DMS53 treated with DMSO at 0.1 percent for 48 hours (cell line): Measurements from ENCODE around the gene LUC7L.
"Not testable (repeated sequence)": the region's sequence is repeated elsewhere in the genome, so short reads cannot be mapped to it uniquely, and the experiment has no call there.

ENCODE experiments used
- DNase-seq: peaks from one replicate; lab custom pipeline; 2025; ENCODE audit not compliant: unreplicated experiment; lab: John Stamatoyannopoulos, UW

Gene LUC7L

DNA sequence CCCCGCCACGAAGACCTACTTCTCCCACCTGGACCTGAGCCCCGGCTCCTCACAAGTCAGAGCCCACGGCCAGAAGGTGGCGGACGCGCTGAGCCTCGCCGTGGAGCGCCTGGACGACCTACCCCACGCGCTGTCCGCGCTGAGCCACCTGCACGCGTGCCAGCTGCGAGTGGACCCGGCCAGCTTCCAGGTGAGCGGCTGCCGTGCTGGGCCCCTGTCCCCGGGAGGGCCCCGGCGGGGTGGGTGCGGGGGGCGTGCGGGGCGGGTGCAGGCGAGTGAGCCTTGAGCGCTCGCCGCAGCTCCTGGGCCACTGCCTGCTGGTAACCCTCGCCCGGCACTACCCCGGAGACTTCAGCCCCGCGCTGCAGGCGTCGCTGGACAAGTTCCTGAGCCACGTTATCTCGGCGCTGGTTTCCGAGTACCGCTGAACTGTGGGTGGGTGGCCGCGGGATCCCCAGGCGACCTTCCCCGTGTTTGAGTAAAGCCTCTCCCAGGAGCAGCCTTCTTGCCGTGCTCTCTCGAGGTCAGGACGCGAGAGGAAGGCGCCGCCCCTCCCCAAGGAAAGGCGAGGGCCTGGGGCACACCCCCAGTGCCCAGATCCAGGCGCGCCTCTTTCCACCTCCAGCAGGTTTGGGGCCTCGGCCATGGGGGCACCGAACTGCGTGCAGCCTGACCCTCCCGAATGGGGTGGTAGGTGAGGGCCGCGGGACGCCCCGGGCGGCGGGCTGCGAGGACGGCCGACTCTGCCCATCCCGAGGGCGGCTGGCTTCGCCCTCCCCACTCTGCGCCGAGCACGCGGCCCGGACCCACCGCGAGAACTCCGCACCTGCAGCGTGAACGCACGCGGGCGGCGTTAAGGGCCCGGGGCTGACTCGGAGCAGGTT is 48.3 kb downstream of the LUC7L start:
- DNase-seq: peak; percentile 33

DNA sequence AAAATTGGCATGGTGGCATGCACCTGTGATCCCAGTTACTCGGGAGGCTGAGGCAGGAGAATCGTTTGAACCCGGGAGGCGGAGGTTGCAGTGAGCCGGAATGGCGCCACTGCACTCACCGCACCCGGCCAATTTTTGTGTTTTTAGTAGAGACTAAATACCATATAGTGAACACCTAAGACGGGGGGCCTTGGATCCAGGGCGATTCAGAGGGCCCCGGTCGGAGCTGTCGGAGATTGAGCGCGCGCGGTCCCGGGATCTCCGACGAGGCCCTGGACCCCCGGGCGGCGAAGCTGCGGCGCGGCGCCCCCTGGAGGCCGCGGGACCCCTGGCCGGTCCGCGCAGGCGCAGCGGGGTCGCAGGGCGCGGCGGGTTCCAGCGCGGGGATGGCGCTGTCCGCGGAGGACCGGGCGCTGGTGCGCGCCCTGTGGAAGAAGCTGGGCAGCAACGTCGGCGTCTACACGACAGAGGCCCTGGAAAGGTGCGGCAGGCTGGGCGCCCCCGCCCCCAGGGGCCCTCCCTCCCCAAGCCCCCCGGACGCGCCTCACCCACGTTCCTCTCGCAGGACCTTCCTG is 49.1 kb downstream of the LUC7L start, which contains the start of gene HBQ1:
Gene HBQ1 (plus strand): TSS at position 359 of the 575 bp plus-strand sequence. CDS start 28 bp downstream, at position 387.
- no peak for DNase-seq

DNA sequence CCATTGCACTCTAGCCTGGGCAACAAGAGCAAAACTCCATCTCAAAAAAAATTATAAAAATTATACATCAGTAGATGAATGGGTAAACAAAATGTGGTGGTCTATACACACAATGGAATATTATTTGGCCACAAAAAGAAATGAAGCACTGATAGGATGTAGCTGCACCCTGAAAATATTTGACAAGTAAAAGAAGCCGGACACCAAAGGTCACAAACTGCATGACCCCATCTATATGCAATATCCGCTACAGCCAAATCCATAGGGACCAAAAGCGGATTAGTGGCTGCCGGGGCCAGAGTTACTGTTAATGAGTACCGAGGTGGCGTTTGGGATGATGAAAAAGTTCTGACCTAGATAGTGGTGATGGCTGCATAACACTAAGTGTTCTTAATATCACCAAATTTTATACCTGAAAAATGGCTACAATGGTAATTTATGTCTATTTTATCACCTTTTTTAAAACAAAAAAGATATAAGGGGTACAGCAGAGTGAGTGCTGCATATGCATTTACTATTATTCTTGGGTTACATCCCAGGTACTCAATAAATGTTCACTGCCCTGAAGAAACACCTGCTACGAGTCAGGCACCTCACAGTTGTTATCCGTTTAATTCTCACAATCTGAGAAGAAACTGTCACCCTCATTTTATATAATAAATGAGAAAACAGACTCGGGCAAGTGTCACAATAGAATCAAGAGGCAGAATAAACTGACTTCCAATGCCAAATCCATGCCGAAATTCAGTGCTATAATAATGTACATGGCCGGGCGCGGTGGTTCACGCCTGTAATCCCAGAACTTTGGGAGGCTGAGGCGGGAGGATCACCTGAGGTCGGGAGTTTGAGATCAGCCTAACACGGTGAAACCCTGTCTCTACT is 49.8 kb downstream of the LUC7L start:
- DNase-seq: no peak

DNA sequence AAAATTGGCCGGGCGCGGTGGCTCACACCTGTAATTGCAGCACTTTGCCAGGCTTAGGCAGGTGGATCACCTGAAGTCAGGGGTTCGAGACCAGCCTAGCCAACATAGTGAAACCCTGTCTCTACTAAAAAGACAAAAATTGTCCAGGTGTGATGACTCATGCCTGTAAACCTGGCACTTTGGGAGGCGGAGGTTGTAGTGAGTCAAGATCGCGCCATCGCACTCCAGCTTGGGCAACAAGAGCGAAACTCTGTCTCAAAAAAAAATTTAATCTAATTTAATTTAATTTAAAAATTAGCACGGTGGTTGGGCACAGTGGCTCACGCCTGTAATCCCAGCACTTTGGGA is 50.6 kb downstream of the LUC7L start:
- no peak for DNase-seq

DNA sequence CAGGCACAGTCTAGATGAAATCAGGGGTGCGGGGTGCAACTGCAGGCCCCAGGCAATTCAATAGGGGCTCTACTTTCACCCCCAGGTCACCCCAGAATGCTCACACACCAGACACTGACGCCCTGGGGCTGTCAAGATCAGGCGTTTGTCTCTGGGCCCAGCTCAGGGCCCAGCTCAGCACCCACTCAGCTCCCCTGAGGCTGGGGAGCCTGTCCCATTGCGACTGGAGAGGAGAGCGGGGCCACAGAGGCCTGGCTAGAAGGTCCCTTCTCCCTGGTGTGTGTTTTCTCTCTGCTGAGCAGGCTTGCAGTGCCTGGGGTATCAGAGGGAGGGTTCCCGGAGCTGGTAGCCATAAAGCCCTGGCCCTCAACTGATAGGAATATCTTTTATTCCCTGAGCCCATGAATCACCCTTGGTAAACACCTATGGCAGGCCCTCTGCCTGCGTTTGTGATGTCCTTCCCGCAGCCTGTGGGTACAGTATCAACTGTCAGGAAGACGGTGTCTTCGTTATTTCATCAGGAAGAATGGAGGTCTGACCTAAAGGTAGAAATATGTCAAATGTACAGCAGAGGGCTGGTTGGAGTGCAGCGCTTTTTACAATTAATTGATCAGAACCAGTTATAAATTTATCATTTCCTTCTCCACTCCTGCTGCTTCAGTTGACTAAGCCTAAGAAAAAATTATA is 51.1 kb downstream of the LUC7L start:
- DNase-seq: peak; percentile 6

DNA sequence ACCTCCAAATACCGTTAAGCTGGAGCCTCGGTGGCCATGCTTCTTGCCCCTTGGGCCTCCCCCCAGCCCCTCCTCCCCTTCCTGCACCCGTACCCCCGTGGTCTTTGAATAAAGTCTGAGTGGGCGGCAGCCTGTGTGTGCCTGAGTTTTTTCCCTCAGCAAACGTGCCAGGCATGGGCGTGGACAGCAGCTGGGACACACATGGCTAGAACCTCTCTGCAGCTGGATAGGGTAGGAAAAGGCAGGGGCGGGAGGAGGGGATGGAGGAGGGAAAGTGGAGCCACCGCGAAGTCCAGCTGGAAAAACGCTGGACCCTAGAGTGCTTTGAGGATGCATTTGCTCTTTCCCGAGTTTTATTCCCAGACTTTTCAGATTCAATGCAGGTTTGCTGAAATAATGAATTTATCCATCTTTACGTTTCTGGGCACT is 51.8 kb downstream of the LUC7L start:
- DNase-seq: peak; percentile 96

DNA sequence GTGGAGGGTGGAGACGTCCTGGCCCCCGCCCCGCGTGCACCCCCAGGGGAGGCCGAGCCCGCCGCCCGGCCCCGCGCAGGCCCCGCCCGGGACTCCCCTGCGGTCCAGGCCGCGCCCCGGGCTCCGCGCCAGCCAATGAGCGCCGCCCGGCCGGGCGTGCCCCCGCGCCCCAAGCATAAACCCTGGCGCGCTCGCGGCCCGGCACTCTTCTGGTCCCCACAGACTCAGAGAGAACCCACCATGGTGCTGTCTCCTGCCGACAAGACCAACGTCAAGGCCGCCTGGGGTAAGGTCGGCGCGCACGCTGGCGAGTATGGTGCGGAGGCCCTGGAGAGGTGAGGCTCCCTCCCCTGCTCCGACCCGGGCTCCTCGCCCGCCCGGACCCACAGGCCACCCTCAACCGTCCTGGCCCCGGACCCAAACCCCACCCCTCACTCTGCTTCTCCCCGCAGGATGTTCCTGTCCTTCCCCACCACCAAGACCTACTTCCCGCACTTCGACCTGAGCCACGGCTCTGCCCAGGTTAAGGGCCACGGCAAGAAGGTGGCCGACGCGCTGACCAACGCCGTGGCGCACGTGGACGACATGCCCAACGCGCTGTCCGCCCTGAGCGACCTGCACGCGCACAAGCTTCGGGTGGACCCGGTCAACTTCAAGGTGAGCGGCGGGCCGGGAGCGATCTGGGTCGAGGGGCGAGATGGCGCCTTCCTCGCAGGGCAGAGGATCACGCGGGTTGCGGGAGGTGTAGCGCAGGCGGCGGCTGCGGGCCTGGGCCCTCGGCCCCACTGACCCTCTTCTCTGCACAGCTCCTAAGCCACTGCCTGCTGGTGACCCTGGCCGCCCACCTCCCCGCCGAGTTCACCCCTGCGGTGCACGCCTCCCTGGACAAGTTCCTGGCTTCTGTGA is 52.5 kb downstream of the LUC7L start, which contains the start of gene HBA1:
Gene HBA1 (plus strand): TSS at position 204 of the 906 bp plus-strand sequence. CDS start 37 bp downstream, at position 241.
- not testable (repeated sequence) for DNase-seq

DNA sequence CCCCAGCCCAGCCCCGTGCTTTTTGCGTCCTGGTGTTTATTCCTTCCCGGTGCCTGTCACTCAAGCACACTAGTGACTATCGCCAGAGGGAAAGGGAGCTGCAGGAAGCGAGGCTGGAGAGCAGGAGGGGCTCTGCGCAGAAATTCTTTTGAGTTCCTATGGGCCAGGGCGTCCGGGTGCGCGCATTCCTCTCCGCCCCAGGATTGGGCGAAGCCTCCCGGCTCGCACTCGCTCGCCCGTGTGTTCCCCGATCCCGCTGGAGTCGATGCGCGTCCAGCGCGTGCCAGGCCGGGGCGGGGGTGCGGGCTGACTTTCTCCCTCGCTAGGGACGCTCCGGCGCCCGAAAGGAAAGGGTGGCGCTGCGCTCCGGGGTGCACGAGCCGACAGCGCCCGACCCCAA is 53.2 kb downstream of the LUC7L start:
- DNase-seq: not testable (repeated sequence)

DNA sequence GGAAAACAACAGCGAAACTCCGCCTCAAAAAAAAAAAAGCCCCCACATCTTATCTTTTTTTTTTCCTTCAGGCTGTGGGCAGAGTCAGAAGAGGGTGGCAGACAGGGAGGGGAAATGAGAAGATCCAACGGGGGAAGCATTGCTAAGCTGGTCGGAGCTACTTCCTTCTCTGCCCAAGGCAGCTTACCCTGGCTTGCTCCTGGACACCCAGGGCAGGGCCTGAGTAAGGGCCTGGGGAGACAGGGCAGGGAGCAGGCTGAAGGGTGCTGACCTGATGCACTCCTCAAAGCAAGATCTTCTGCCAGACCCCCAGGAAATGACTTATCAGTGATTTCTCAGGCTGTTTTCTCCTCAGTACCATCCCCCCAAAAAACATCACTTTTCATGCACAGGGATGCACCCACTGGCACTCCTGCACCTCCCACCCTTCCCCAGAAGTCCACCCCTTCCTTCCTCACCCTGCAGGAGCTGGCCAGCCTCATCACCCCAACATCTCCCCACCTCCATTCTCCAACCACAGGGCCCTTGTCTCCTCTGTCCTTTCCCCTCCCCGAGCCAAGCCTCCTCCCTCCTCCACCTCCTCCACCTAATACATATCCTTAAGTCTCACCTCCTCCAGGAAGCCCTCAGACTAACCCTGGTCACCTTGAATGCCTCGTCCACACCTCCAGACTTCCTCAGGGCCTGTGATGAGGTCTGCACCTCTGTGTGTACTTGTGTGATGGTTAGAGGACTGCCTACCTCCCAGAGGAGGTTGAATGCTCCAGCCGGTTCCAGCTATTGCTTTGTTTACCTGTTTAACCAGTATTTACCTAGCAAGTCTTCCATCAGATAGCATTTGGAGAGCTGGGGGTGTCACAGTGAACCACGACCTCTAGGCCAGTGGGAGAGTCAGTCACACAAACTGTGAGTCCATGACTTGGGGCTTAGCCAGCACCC is 54.0 kb downstream of the LUC7L start:
- DNase-seq: no peak

DNA sequence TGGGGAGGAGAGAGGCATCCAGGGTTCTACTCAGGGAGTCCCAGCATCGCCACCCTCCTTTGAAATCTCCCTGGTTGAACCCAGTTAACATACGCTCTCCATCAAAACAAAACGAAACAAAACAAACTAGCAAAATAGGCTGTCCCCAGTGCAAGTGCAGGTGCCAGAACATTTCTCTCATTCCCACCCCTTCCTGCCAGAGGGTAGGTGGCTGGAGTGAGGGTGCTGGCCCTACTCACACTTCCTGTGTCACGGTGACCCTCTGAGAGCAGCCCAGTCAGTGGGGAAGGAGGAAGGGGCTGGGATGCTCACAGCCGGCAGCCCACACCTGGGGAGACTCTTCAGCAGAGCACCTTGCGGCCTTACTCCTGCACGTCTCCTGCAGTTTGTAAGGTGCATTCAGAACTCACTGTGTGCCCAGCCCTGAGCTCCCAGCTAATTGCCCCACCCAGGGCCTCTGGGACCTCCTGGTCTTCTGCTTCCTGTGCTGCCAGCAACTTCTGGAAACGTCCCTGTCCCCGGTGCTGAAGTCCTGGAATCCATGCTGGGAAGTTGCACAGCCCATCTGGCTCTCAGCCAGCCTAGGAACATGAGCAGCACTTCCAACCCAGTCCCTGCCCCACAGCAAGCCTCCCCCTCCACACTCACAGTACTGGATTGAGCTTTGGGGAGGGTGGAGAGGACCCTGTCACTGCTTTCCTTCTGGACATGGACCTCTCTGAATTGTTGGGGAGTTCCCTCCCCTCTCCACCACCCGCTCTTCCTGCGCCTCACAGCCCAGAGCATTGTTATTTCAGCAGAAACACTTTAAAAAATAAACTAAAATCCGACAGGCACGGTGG is 55.1 kb downstream of the LUC7L start:
- not testable (repeated sequence) for DNase-seq

DNA sequence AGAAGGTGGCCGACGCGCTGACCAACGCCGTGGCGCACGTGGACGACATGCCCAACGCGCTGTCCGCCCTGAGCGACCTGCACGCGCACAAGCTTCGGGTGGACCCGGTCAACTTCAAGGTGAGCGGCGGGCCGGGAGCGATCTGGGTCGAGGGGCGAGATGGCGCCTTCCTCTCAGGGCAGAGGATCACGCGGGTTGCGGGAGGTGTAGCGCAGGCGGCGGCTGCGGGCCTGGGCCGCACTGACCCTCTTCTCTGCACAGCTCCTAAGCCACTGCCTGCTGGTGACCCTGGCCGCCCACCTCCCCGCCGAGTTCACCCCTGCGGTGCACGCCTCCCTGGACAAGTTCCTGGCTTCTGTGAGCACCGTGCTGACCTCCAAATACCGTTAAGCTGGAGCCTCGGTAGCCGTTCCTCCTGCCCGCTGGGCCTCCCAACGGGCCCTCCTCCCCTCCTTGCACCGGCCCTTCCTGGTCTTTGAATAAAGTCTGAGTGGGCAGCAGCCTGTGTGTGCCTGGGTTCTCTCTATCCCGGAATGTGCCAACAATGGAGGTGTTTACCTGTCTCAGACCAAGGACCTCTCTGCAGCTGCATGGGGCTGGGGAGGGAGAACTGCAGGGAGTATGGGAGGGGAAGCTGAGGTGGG is 55.9 kb downstream of the LUC7L start:
- not testable (repeated sequence) for DNase-seq

DNA sequence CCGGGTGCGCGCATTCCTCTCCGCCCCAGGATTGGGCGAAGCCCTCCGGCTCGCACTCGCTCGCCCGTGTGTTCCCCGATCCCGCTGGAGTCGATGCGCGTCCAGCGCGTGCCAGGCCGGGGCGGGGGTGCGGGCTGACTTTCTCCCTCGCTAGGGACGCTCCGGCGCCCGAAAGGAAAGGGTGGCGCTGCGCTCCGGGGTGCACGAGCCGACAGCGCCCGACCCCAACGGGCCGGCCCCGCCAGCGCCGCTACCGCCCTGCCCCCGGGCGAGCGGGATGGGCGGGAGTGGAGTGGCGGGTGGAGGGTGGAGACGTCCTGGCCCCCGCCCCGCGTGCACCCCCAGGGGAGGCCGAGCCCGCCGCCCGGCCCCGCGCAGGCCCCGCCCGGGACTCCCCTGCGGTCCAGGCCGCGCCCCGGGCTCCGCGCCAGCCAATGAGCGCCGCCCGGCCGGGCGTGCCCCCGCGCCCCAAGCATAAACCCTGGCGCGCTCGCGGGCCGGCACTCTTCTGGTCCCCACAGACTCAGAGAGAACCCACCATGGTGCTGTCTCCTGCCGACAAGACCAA is 56.8 kb downstream of the LUC7L start, which contains the start of gene HBA2:
Gene HBA2 (plus strand): TSS at position 503 of the 568 bp plus-strand sequence. CDS start 37 bp downstream, at position 540.
- not testable (repeated sequence) for DNase-seq

DNA sequence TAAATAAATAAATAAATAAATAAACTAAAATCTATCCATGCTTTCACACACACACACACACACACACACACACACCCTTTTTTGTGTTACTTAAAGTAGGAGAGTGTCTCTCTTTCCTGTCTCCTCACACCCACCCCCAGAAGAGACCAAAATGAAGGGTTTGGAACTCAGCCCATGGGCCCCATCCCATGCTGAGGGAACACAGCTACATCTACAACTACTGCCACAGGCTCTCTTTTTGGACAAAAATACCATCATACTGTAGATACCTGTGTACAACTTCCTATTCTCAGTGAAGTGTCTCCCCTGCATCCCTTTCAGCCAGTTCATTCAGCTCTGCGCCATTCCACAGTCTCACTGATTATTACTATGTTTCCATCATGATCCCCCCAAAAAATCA is 58.5 kb downstream of the LUC7L start:
- DNase-seq: no peak

DNA sequence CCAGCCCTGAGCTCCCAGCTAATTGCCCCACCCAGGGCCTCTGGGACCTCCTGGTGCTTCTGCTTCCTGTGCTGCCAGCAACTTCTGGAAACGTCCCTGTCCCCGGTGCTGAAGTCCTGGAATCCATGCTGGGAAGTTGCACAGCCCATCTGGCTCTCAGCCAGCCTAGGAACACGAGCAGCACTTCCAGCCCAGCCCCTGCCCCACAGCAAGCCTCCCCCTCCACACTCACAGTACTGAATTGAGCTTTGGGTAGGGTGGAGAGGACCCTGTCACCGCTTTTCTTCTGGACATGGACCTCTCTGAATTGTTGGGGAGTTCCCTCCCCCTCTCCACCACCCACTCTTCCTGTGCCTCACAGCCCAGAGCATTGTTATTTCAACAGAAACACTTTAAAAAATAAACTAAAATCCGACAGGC is 59.2 kb downstream of the LUC7L start:
- DNase-seq: not testable (repeated sequence)

DNA sequence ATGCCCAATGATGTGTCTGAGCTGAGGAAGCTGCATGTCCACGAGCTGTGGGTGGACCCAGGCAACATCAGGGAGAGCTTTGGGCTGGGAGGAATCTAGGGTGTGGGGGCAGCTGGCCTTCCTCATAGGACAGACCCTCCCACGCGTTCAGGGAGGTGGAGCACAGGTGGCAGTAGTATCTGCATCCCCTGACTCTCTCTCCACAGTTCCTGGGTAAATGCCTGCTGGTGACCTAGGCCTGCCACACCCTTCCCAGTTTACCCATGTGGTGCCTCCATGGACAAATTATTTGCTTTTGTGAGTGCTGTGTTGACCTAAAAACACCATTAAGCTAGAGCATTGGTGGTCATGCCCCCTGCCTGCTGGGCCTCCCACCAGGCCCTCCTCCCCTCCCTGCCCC is 60.2 kb downstream of the LUC7L start:
- DNase-seq: no peak

DNA sequence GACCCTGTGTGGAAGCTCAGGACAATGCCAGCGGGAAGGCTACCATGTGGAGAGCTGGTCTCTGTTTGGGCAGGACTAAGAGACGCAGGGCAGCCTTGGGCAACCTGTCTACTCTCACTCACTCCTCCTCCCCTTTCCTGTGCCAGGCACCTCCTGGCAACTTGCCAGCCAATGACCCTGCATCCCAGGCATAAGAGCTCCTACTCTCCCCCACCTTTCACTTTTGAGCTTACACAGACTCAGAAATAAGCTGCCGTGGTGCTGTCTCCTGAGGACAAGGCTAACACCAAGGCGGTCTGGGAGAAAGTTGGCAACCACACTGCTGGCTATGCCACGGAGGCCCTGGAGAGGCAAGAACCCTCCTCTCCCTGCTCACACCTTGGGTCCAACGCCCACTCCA is 60.8 kb downstream of the LUC7L start:
- no peak for DNase-seq
